Stimulated activated CD8-positive, alpha-beta memory T cell treated with anti-CD3 and anti-CD28 coated beads, Interleukin-15, amount 100 ng/mL, for 48 hours (primary cell): Measurements from ENCODE around the gene GLRX5.

Source experiments
- DNase-seq, 2 donors: peaks; one replicate each; pipeline ENCODE4 v3.0.0-alpha.2; 2020; ENCODE audit warnings: low read depth in 2 of 2

The GLRX5 gene

GRCh38 chr14:95534299-95535225 lies at the start of gene GLRX5:
TSS of gene GLRX5 (plus strand) at chr14:95535050. CDS start at chr14:95535090, 40 bp downstream.
- DNase-seq = peak; percentile 96

- DNase-seq = no peak
Measured at GRCh38 chr14:95485222-95485819, 49.5 kb upstream of the GLRX5 start.

GRCh38 chr14:95486875-95487668 lies 47.8 kb upstream of the GLRX5 start:
- DNase-seq = no peak

DNA sequence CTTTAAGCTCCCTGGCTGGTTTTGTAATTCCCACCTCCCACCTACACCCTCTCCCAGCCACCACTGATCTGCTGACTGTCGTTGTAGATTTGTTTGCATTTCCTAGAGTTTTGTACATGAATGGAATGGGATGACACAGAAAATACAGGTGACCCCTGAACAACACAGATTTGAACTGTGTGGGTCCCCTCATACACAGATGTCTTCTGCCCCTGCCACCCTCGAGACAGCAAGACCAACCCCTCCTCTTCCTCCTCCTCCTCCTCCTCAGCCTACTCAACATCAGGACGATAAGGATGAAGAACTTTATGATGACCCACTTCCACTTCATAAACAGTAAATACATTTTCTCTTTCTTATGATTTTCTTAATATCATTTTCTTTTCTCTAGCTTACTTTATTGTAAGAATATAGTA lies 47.2 kb upstream of the GLRX5 start:
- no peak for DNase-seq

DNA sequence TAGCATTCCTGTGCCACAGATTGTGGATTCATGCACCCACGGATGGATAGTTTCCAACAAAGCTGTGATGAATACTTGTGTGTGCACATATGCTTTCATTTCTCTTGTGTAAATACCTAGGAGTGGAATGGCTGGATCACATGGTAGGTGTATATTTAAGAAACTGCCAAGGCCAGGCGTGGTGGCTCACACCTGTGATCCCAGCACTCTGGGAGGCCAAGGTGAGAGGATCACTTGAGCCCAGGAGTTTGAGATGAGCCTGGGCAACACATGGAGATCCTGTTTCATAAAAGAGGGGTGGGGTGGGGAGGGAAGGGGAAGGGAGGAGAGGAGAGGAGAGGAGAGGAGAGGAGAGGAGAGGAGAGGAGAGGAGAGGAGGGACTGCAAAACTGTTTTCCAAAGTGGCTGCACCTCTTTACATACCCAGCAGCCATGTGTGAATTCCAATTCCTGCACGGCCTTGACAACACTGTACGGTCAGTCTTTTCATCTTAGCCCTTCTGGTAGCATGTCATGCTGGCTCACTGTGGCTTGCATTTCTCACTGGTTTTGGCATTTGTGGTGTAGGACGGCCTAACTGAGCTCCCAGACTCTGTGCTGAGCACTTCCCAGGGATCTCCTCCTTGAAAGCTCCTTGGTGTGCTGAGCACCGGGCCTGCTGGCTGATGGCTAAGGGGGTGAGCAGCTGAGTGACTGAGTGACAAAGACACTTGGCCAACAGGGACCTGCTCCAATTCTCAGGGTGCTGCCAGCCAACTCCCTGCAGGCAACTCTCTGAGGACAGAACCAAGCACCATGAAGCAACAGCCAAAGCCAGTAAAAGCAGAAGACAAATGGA lies 46.3 kb upstream of the GLRX5 start:
- no peak for DNase-seq

DNA sequence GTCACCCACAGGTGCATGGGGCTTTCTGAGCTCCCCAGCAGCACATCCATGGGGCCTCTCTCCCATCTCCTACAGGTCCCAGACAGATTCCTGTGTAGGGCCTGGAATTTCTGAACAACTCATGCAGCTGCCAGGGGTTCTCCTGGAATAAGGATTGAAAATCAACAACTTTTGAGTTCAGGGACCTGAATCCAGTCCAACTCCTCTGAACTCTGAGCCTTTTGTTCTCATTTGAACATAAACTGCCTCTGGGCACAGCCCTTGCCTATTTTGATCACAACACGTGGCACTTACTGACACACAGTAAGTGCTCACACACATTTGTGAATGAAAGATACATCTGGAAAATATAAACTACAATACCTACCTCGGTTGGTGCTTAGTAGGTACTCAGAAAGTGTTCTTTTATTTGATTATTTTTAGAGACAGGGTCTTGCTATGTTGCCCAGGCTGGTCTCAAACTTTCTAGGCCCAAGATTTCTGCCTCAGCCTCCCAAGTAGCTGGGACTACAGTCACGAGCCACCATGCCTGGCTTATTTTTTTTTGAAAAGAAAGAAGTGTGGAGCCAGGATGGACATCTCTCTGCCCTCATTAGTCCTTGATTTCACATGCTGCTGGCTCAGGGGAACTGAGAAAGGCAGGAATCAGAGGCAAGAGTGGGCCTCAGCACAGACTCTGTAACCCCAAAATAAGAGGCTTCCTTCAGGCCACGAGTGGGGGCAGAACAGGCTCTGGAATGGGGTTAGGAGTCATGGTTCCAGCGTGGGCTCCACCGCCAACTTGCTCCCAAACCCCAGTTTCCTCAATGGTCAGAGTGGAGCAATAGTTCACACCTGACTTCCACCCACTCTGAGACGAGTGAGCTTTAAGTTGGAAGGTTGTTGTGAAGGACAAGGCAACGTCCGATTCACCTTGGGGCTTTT lies 45.4 kb upstream of the GLRX5 start:
- no peak for DNase-seq

GRCh38 chr14:95490138-95490509 lies 44.7 kb upstream of the GLRX5 start:
- DNase-seq = no peak

GRCh38 chr14:95490727-95491451 lies 44.0 kb upstream of the GLRX5 start:
- no peak for DNase-seq

- DNase-seq = no peak
Measured at GRCh38 chr14:95491936-95492608, 42.8 kb upstream of the GLRX5 start.

GRCh38 chr14:95493503-95493902 lies 41.3 kb upstream of the GLRX5 start:
- DNase-seq = no peak

DNA sequence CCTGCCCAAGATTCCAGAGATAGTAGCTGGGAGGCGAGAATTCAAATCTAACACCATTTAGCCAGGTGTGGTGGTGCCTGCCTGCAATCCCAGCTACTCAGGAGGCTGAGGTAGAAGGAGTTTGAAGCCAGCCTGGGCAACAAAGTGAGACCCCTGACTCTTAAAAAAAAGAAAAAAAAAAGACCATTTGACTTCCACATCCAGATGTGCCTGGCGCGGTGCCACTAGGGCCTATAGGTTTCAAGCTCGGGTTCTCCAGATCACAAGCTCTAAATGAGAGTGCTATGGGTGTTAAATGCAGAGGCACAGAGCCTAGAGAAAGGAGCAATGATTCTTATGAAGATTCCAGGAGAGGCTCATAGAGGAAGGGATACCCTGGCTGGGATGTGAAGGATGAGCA lies 40.9 kb upstream of the GLRX5 start:
- no peak for DNase-seq

GRCh38 chr14:95494456-95494855 lies 40.4 kb upstream of the GLRX5 start:
- DNase-seq = no peak

GRCh38 chr14:95495076-95495475 lies 39.8 kb upstream of the GLRX5 start:
- no peak for DNase-seq

DNA sequence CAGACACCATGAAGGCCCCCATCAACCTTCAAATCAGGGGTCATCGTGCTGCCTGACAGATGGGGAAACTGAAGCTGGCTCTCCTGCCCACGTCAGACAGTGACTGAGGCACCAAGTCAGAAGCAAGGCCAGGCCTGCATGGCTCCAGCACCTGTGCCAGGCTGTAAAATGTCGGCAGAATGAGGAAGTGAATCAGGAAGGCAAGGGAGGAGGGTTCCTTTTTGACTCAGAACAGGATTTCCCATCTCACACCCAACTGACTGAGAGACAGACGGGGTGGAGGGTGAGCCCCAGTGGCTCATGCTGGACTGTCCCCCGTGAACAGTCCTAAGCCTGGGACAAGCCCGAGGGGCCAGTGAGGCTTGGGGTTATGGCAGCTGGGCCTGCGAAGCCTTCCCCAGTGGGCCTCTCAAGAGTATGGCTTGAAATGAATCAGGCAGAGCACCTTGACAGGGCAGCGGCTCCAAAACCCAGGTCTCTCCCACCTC lies 39.3 kb upstream of the GLRX5 start:
- DNase-seq = no peak

- DNase-seq = no peak
Measured at GRCh38 chr14:95496111-95496681, 38.7 kb upstream of the GLRX5 start.

DNA sequence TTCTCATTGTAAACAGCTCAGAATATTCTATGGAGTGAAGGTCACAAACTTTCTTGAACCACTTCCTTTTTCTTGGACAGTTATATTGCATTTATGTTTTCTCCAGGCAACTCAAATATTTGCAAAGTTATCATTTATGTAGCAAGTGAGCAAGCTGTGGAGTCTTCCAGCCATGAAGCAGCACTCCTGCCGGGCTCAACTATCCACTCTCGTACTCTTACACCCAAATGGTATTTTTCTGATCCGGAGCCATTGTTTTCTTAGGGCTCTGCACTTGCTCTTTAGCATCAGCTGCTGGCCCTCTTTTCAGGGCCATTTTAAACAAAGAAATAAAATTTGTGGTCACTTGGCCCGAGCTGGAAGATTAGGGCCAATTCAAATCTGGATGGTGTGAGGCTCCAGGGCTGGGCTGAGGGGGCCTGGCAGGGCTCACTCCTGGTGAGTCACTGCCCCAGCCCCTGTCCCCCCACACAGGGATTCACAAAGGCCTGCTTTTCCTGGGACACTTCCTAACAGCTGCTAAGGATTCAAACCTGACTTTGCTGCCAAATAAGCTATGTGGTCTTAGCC lies 38.1 kb upstream of the GLRX5 start:
- DNase-seq = no peak

DNA sequence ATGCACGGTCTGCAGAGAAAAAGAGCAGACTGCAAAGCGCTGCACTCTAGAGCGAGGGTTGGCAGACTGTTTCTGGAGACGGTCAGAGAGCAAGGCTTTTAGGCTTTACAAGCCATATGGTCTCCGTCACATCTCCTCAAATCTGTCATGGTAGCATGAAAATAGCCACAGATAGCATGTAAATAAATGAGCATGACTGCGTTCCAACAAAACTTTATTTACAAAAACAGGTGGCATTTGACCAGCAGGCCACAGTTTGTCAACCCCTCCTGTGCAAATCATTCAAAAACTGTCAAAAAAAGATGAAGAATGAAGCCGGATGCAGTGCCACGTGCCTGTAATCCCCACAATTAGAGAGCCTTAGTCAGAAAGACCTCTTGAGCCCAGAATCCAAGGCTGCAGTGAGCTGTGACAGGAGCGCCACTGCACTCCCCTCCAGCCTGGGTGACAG lies 37.3 kb upstream of the GLRX5 start:
- no peak for DNase-seq
